HG02885 (cell line): ENCODE data around the gene ATP5PF.
"Not testable (repeated sequence)": the region's sequence is repeated elsewhere in the genome, so short reads cannot be mapped to it uniquely, and the experiment has no call there.

ENCODE experiments used
- ATAC-seq: cut with Tn5 transposase; IDR thresholded peaks from one replicate; pipeline ENCODE4 v1.9.1; 2021; ENCODE audit warnings: mild to moderate bottlenecking; ENCODE audit not compliant: unreplicated experiment, poor library complexity

ATP5PF gene

GRCh38 chr21:25734904-25735645 lies at the start of gene ATP5PF, which contains the start of gene GABPA:
Gene ATP5PF, minus strand, starts transcription at chr21:25734904. Its CDS starts 5,110 bp downstream, at chr21:25729794.
Gene GABPA, plus strand, starts transcription at chr21:25734972. Its CDS starts 6,627 bp downstream, at chr21:25741599.
- peak; percentile 89 for ATAC-seq

- not testable (repeated sequence) for ATAC-seq
Measured at GRCh38 chr21:25778126-25778875, 43.6 kb upstream of the ATP5PF start.

- ATAC-seq = no peak
Measured at GRCh38 chr21:25776440-25776839, 41.7 kb upstream of the ATP5PF start.

- no peak for ATAC-seq
Measured at GRCh38 chr21:25772686-25773085, 38.0 kb upstream of the ATP5PF start.

- no peak for ATAC-seq
Measured at GRCh38 chr21:25767921-25768320, 33.2 kb upstream of the ATP5PF start.

- no peak for ATAC-seq
Measured at GRCh38 chr21:25764065-25764464, 29.4 kb upstream of the ATP5PF start.

GRCh38 chr21:25760677-25761076 lies 26.0 kb upstream of the ATP5PF start:
- no peak for ATAC-seq

GRCh38 chr21:25760061-25760460 lies 25.4 kb upstream of the ATP5PF start:
- no peak for ATAC-seq

GRCh38 chr21:25759573-25759972 lies 24.9 kb upstream of the ATP5PF start:
- no peak for ATAC-seq

GRCh38 chr21:25757531-25757930 lies 22.8 kb upstream of the ATP5PF start:
- no peak for ATAC-seq

- ATAC-seq = no peak
Measured at GRCh38 chr21:25756190-25756932, 21.7 kb upstream of the ATP5PF start.

GRCh38 chr21:25752416-25752815 lies 17.7 kb upstream of the ATP5PF start:
- no peak for ATAC-seq

- no peak for ATAC-seq
Measured at GRCh38 chr21:25750085-25750484, 15.4 kb upstream of the ATP5PF start.

- no peak for ATAC-seq
Measured at GRCh38 chr21:25744854-25745253, 10.2 kb upstream of the ATP5PF start.

GRCh38 chr21:25742900-25743299 lies 8.2 kb upstream of the ATP5PF start:
- ATAC-seq = no peak

- ATAC-seq = no peak
Measured at GRCh38 chr21:25737421-25737820, 2.7 kb upstream of the ATP5PF start.

- ATAC-seq = peak; percentile 17
Measured at GRCh38 chr21:25735646-25736597, 1.2 kb upstream of the ATP5PF start.

- no peak for ATAC-seq
Measured at GRCh38 chr21:25734654-25734903, 125 bp downstream of the ATP5PF start.

GRCh38 chr21:25733859-25734653 lies 648 bp downstream of the ATP5PF start:
- ATAC-seq = peak; percentile 12
